B cell (primary cell): ENCODE results near the gene PPP1R18.

Experiments
- EZH2 ChIP-seq: IDR thresholded peaks from 2 replicates; pipeline ENCODE4 v1.6.1; 2012; ENCODE audit warnings: borderline replicate concordance, low read depth, mild to moderate bottlenecking, moderate library complexity, low read length; ENCODE audit not compliant: insufficient read depth, poor library complexity, severe bottlenecking
- TF ChIP-seq, protein P1 (sequence below): fragments of 200-600 bp; IDR thresholded peaks from one replicate; pipeline ENCODE4 v1.8.0; 2022; ENCODE audit warnings: antibody characterized with exemption, mild to moderate bottlenecking

DNA sequence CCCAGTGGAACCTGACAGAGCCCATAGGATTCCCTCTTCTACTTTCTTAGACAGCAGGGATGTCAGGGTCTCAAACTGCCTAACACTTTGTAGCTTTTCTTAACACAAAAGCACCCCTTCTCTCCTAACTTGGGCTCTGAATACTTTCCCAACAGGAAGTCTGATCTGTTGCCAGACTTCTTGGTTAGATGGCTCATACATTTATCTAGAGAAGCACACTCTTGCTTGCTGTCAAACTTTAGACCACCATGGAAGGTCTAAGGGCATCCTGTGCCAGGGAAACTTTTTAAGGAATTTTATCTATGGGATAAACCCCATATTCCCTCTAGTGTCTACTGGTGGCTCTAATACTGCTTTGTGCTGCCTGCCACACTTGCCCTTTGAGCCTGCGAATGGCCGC is 42.8 kb downstream of the PPP1R18 start:
- TF ChIP-seq, protein P1, sequence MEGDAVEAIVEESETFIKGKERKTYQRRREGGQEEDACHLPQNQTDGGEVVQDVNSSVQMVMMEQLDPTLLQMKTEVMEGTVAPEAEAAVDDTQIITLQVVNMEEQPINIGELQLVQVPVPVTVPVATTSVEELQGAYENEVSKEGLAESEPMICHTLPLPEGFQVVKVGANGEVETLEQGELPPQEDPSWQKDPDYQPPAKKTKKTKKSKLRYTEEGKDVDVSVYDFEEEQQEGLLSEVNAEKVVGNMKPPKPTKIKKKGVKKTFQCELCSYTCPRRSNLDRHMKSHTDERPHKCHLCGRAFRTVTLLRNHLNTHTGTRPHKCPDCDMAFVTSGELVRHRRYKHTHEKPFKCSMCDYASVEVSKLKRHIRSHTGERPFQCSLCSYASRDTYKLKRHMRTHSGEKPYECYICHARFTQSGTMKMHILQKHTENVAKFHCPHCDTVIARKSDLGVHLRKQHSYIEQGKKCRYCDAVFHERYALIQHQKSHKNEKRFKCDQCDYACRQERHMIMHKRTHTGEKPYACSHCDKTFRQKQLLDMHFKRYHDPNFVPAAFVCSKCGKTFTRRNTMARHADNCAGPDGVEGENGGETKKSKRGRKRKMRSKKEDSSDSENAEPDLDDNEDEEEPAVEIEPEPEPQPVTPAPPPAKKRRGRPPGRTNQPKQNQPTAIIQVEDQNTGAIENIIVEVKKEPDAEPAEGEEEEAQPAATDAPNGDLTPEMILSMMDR, result no peak
- no peak for TF ChIP-seq EZH2
